GM19372 (cell line): ENCODE results near the gene PGK1.
A peak's percentile ranks its signal among the peaks of the same experiment; 100 is the strongest.
"Not testable (repeated sequence)": the region's sequence is repeated elsewhere in the genome, so short reads cannot be mapped to it uniquely, and the experiment has no call there.

Source experiments
- ATAC-seq: cut with Tn5 transposase; IDR thresholded peaks from one replicate; pipeline ENCODE4 v1.9.1; 2021; ENCODE audit warnings: mild to moderate bottlenecking, low read depth, moderate library complexity; ENCODE audit not compliant: unreplicated experiment

Gene PGK1

GRCh38 chrX:78111140-78111931, 7.3 kb downstream of the PGK1 start:
- no peak for ATAC-seq

- ATAC-seq, result no peak
Measured at GRCh38 chrX:78116365-78116764, 12.3 kb downstream of the PGK1 start.

- no peak for ATAC-seq
Measured at GRCh38 chrX:78116766-78117165, 12.7 kb downstream of the PGK1 start.

- ATAC-seq, result no peak
Measured at GRCh38 chrX:78118628-78119027, 14.6 kb downstream of the PGK1 start.

- no peak for ATAC-seq
Measured at GRCh38 chrX:78119521-78120227, 15.6 kb downstream of the PGK1 start.

- ATAC-seq, result no peak
Measured at GRCh38 chrX:78123190-78123589, 19.1 kb downstream of the PGK1 start.

- no peak for ATAC-seq
Measured at GRCh38 chrX:78124307-78124706, 20.3 kb downstream of the PGK1 start.

GRCh38 chrX:78125148-78125547, 21.1 kb downstream of the PGK1 start:
- ATAC-seq, result no peak

GRCh38 chrX:78125781-78126180, 21.7 kb downstream of the PGK1 start:
- ATAC-seq, result not testable (repeated sequence)

- no peak for ATAC-seq
Measured at GRCh38 chrX:78129714-78130113, 25.7 kb downstream of the PGK1 start.

GRCh38 chrX:78130396-78130795, 26.3 kb downstream of the PGK1 start:
- ATAC-seq, result no peak

GRCh38 chrX:78131117-78131516, 27.1 kb downstream of the PGK1 start:
- no peak for ATAC-seq

GRCh38 chrX:78133238-78133960, 29.4 kb downstream of the PGK1 start:
- no peak for ATAC-seq

GRCh38 chrX:78139160-78140123, 35.4 kb downstream of the PGK1 start, which contains the start of gene TAF9B:
Gene TAF9B, minus strand, starts transcription at chrX:78139650. Its CDS starts 39 bp downstream, at chrX:78139611.
- peak; percentile 92 for ATAC-seq

GRCh38 chrX:78140206-78140605, 36.2 kb downstream of the PGK1 start:
- ATAC-seq, result no peak

GRCh38 chrX:78147002-78147540, 43.0 kb downstream of the PGK1 start:
- ATAC-seq, result not testable (repeated sequence)

- ATAC-seq, result not testable (repeated sequence)
Measured at GRCh38 chrX:78157373-78157772, 53.3 kb downstream of the PGK1 start.

- ATAC-seq, result not testable (repeated sequence)
Measured at GRCh38 chrX:78157846-78158245, 53.8 kb downstream of the PGK1 start.

- not testable (repeated sequence) for ATAC-seq
Measured at GRCh38 chrX:78160711-78161110, 56.7 kb downstream of the PGK1 start.

- ATAC-seq, result not testable (repeated sequence)
Measured at GRCh38 chrX:78163175-78163574, 59.1 kb downstream of the PGK1 start.
